Dermis microvascular lymphatic vessel endothelial cell (primary cell): ENCODE data around the gene SOX1. TPM values are rescaled to one million over a fixed set of nuclear protein-coding genes. Genes with fewer than 3 reads are reported as not detected.

Source experiments
- DNase-seq, 2 donors: peaks; one replicate each; pipeline versions ENCODE4 v3.0.0 to v3.0.0-alpha.2; 2010; ENCODE audit warnings: low read depth in 2 of 2
- total RNA-seq: library from RNA; depleted of rRNA; stranded (reverse); fragments of >200 nt; gene quantifications from 2 replicates; pipeline ENCODE4 v1.2.1, GENCODE V29; 2014

The SOX1 gene
- total RNA-seq, result not detected in 2 replicates

DNA sequence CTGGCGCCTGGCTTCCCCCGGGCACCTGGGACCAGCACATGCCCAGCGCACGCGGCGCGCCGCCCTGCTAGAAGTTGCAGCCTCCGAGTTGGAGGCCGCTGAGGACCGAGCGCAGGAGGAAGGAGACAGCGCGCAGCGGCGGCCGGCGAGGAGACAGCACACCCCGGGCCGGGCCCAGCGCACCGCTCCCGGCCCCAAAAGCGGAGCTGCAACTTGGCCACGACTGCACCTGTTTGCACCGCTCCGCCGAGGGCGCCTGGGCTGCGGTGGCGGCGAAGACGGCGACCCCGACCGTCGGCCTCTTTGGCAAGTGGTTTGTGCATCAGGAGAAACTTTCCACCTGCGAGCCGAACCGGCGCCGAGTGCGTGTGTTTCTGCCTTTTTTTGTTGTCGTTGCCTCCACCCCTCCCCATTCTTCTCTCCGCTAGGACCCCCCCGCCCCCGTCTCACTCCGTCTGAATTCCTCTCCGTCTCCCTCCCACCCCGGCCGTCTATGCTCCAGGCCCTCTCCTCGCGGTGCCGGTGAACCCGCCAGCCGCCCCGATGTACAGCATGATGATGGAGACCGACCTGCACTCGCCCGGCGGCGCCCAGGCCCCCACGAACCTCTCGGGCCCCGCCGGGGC lies at the start of gene SOX1:
Gene SOX1 (plus strand): TSS at position 34 of the 626 bp plus-strand sequence. CDS start 510 bp downstream, at position 544.
- peak in 1 of 2 donors; percentile 15 for DNase-seq

DNA sequence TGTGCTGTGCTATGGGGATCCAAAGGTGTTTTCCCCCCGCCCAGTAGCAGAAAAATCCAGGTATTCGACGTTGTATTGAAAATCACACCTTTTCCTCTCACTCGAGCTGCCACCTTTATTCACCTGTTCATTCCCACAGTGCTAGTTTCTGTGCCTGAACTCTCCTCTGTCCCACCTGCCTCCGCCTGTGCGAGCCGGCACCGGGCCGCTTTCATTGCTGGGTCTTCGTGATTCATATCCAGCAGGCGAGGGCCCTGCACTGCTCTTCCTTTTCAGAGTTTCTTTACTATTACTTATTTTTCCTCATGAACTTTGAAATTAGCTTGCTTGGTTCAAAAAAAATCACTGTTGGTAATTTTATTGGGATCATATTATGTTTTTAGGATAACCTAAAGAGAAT lies 42.4 kb upstream of the SOX1 start:
- DNase-seq, result no peak

DNA sequence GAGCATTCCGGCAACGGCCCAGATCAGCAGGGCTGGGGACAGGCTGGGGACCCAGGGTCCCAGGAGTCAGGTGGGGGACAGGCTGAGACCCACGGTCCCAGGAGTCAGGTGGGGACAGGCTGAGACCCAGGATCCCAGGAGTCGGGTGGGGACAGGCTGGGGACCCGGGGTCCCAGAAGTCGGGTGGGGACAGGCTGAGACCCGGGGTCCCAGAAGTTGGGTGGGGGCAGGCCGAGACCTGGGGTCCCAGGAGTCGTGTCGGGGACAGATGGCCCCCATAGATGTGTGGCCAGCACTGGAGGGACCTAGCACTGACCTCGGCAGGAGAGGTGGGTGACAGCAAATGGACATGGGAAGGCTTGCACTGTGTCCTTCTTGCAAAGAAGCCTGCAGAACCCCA lies 39.7 kb upstream of the SOX1 start:
- DNase-seq, result no peak

DNA sequence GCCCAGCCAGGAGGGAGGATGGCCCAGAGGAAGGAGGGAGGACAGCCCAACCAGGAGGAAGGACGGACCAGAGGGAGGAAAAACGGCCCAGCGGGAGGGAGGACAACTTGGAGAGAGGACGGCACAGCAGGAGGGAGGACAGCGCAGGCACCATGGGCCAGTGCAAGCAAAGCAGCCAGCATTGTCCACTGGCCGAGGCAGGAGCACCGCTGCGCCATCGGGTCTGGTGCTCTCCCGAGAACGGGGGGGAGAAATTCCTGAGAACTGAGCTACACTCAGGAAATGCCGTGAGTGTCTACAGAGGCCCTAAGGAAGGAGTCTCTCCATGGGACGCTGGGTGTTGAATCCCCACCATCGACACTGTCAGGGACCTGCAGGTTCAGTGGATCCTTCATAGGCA lies 38.5 kb upstream of the SOX1 start:
- DNase-seq, result no peak

DNA sequence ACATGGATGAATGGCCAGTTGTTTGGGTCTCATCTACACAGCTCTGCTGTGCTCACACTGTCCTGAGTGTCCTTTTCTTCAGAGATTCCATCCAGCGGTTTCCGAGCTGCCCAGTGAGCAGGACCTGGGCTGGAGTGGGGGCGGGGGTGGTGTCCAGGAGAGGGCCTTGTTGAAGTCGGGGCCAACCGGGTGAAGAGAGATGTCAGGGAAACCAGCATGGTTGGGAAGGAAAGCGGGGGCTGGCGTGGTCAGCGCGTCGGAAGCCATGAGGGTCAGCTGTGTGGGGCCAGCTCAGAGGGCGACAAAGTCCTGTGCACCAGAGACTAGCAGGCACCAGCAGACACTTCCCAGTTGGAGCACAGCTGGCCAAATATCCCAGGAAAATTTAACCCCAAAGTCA lies 37.8 kb upstream of the SOX1 start:
- DNase-seq, result no peak

DNA sequence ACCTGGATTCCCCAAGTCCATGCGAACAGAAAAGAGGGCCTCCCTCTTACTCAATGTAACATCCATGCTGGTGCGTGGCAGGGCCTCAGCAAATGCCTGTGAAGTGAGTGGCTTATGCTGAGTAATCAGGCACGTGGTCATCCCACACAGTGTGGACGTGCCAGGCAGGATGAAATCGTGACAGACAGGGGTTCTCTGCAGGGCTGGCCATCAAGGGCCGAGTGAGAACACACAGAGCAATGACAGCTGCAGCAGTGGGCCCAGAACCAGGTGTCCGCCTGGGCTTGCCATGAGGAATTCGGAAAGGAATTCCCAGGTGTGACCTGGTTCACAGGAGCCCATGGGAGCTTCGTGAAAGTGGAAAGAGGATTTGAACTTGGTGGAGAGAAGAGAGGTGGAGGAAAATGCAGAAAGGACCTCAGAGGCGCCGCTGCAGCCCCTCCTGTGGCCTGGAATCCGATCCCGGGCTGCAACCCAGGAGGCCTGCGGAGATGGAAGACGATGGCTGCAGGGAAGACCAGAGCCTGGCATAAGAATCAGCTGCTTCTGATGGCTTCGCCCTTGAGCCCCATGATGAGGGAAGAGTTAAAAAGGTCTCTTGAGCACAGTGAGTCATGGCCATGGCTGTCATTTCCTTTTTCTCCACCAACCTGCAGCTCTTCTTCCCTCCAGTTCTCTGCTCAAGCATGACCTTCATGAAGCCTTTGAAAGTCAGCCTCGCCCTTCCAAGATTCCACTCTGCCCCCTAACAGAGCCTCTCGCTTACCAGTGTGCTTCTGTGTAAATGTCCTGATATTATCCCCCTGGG lies 34.6 kb upstream of the SOX1 start:
- no peak for DNase-seq

DNA sequence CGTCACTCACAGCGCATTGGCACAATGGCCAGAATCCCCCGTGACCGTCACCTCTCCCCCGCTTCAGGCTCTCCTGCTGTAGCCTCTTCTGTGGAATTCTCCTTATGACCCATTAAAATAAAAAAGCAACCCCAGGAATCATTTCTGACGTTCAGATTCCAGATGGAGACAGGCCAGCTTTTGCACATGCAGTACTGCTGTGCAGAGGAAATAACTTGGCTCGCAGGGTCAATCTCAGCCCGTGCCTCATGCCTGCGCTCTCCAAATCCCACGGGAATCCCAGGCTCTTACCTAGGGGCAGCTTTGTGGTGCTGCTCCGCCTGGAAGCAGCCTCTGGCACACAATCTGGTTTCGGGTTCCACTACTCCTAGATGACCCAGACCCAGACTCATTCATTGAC lies 32.7 kb upstream of the SOX1 start:
- no peak for DNase-seq

DNA sequence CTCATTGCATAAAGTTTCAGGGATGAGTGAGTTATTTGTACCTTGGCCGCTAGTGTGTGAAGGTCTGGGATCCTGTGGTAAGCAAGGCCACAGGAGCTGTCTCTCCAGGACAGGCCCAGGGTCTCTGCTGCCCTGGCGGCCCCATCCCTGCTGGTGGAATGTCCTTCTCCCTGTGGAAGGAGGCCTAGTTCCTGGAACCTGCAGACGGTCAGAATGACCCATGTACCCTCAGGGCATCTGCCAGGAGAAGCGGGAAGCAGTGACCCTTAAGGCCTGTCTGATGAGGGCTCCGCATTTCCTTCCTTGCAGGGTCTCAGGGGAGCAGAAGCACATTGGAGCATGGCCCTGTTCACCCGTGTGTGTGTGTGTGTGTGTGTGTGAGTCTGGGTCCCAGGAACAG lies 32.1 kb upstream of the SOX1 start:
- DNase-seq, result no peak

DNA sequence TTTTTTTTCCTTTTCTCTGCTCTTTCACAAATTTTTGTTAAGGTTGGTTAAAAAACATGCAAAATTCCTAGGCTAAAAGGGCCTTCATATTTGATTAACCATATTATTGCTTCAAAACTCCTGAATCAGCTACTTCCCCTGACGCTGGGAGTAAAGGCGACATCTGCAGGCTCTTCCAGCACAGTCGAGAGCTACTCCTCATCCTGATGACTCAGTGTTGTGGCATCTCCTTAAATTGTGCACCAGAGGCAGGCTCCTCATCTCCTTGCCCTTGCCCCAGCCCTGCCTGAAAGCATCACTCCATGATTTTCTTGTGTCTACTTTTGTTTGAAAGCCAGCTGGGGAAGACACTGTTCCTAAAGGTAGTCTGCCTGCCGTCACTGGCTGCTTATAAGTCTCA lies 24.5 kb upstream of the SOX1 start:
- no peak for DNase-seq

DNA sequence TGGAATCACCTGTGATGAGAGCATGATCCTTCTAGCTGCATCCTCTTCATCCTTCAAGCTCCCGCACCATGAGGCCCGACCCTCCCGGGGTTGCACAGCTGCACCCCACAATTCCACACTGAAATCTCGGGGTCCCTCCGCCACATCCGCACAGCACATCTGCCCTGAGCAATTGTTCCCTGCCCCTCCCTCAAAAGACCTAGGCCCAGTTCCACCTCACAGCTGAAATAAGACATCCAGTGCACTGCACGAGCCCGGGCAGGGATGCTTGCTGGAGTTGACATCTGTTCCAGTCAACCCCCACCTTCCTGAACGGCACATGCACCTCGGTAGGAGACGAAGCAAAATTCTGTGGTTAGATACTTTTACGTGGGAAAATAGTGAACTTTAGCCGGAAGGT lies 14.7 kb upstream of the SOX1 start:
- DNase-seq, result no peak

DNA sequence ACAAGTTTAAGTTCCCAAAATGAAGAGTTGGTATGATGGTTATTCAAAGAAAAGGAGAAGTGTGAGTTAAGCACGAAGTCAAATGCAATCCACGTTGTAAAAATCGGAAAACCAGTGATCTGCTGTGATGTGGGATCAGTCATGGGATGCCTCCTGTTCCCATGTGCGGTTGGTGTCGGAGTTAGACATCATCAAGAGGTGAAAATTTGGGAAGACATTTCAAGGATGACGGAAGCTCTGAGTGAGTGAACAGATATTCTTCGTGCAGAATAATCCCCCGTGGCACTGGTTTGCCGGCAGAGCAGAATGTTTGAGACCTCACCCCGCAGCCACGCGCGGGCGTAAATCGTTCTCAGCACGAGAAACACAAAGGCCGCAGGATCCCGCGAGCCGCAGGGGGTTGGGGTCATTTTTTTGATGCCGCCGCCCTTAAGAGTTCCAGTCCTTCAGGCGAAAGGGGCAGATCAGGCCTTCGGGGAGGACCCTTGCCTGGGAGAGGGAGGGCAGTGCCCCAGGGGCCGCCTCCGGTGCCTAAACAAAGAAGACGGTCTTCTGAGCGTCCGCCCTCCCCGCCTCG lies 13.7 kb upstream of the SOX1 start:
- DNase-seq, result no peak

DNA sequence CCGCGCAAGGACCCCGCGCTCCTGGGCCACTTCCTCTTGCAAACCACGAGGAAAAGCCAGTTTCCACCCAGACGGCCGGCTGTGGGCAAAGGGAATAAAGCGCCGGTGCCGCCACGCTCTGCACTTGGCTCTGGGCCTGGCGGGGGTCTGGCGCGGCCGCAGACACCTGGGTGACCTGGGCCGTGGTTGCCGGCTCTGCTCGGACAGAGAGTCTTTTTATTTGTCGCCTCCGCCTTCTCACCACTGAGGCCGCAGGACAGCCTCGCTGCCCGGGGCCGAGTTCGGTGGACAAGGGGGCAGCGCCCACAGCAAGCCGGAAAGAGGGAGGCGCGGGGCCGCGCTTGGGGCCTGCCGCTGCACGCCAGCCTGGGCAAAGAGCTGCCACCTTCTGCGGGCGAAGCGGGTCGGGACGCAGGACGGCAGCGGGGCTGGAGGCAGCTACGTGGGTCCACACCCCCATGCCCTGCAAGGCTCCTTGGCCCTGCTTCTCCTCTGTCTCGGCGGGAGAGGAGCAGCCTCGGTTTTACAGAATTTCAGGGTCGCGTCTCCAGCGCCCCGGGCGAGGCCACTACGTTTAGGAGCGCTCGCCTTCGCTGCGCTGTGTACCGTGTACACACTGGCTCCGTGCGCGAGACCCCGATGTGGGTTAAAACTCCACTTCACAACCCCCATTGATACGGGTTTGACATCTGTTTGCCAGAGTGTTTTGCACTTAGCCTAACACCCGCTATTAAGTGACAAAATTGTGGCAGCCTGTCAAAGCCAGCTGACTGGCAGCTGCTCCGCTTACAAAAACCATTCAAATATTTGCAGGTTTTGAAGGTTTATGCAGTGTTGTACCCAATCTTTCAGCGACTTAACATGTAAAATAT lies 13.0 kb upstream of the SOX1 start:
- DNase-seq, result no peak

DNA sequence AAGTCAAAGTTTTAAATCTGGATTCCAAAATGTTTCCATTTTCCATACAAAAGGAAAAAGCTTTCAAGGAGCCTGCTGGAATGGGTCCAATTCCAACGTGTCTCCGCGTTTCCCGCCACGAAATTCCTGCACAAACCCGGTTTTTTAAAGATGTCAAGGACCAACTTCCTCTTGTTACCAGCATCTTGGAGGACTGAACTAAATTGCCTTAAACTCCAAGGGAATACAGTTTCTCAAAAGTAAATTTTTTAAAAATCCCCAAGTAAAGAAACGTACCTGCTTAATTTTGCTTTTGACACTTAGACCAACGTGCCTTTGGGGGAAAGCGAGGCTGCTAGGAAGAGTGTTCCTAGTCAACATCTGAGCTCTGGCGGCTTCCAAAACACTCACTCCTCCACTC lies 12.3 kb upstream of the SOX1 start:
- DNase-seq, result no peak

DNA sequence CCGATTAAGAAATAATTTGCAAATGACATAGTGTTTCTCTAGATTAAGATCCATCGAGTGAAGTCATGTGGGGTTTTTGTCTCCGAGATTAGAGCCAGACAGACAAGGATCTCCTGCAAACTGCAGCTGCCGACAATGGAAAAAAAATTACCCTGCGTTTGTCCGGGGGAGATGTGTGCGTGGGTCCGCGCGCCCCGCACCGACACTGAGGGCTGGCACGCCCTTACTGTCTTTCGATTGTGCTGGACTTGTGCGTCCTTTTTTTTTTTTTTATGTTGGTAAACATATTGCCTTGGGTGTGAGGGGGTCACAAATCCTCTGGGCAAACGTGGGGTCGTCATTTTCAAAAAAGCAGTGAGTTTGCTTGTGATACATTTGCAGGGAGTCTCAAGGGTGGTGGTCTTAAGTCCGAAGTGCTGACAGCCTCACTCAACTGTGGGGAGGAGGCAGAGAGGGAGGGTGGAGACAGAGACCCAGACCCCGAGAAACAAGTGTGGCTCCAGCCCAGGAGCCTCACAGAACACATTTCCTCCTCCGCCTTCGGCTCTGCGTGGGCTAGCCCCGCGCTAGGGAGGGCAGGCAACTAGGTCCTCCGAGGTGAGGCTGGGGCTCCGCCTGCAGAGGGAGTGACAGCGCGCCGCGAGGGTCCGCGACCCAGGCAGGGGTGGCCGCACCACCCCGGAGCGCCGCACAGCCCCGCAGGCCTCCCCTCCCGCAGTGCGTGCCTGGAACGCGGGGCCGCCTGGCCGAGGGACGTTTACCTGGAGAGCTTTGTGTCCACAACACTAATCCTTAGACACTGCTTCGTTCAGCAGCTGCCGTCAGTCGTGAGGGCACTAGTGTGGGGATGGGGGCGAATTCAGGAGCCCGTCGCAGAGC lies 11.7 kb upstream of the SOX1 start:
- DNase-seq, result no peak

DNA sequence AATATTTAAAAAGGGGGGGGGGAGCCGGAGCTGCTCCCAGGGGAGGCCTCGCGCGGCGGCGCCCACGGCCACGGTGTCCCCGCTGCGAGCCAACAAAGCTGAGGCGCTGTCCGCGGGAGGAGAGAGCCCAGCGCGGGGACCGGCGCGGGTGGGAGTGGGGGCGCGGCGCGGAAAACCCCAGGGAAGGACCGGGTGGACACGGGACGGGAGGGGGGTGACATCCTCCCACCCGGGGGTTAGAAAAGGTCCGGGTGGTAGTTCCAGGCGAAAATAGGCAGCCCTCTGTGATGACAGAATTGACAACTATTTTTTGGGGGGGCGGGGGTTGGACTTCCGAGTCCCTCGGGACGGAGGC lies 11.1 kb upstream of the SOX1 start:
- DNase-seq, result no peak

DNA sequence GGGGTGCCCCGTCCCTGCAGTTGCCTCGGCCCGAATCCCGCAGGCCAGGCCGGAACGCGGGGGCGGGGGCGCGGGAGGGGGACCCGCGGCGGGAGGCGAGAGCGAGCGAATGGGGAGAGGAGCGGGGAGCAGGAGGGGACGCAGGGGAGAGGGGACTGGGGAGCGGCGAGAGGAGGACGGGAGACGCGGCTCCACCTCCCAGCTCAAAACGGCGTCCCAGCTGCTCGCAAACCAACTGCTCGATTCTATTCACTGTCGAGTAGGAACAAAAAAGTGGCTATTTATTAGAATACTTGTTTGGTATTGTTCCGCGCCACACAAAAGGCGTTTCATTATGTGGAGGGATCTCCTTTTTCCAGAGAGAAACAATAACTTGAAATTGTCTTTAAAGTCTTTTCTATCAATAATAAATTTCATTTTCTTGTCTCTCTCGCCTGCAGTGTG lies 10.6 kb upstream of the SOX1 start:
- DNase-seq, result no peak

DNA sequence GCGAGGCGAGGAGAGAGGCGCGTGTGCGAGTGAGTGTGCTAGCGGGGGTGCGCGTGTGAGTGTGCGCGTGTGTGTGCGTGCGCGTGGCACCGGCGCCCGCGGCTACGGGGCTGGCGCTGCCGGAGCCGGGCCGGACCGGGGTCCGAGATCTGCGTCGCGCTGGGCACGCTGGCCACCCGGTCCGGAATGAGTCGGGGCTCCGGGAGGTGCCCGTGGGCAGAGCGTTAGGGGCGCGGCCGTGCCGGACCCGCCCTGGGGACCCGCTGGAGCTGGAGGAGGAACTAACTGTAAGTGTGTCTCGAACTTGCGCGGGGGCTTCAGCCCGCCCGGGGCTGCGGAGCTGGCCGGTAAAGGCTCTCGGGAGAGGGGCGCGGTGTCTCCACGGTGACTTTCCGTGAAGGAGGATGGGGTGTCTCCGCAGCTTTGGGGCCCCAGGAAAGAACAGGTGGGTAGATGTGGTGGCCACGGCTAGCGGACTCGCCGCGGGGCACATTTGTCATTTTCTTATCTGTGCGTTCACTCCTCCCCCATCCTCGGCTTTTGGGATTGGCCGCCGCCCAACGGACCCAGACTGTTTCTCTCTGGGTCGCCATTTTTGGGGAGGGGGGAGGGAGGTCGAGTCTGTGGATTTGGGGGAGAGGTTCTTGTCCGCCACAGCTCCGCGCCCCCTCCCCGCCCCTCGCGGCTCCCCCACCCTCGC lies 10.1 kb upstream of the SOX1 start:
- no peak for DNase-seq

DNA sequence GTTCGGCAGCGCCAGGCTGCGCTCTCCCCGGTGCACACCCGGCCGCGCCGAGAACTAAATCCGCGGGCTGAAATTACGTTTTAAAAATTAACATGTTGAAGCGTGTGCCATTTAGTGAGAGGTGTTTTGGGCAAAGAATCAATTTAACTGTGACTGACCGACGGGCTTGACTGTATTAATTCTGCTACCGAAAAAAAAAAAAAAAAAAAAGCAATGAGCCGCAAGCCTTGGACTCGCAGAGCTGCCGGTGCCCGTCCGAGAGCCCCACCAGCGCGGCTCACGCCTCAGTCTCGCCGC lies 9.6 kb upstream of the SOX1 start:
- no peak for DNase-seq

DNA sequence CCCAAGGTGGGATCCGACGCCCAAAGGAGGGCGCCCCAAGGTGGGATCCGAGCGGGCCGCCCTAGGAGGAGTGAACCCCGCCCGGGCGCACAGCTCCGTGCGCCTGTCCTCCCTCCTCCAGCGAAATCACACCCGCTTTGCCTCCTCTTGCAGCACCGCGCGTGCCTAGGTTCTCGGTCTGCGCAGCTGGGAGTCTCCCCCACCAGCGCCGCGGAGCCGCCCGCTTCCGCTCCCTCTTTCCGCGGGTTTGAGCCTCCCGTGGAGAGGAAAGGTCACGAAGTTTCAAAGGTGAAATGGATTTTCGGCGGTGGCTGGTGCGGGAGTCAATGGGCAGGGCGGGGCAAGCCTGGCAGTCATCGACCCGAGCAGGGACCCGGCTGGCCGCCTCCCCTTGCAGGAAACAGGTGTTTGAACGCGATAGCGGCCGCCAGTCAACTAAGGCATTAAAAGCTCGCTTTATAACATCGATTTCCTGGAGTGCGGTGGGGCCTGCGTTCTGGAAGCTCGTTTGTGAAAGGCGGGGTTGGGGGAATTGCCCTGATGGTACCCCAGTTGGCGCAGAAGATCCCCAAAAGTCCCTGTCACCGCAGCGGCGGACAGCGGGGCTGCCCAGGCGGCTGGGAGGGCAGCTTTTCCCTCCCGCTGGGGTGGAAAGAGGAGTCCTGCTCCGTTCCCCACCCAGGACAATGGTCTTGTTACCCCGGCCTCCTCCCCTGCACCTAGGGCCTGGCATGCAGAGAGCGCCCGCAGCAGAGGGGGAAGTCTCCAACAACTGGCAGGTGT lies 9.0 kb upstream of the SOX1 start:
- DNase-seq, result peak; percentile 29 to 55

DNA sequence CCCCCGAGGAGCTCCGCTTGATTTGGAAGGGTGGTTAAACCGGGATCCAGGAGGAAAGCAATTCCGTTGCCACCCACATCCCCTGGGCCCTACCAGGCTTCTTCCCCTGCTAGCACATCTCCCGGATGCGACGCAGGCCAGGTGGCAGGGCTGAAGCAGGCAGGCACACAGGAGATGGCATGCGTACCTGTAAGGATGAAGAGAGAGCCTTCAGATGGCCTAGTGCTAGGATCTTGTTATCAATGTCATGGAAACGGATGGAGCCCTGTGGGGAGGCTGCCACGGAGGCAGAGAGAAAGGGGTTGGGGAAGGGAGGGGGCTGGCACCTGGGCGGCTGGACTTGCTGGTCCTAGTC lies 8.5 kb upstream of the SOX1 start:
- DNase-seq, result no peak
